ENCODE data around the gene DDX31. TPM values are rescaled to one million over a fixed set of nuclear protein-coding genes. Genes with fewer than 3 reads are reported as not detected.

The DDX31 gene
- total RNA-seq, 2 donors from 2014 or later, result 8.6 to 15.6 TPM

- Histone ChIP-seq H3K4me3 (no peak overlapping the region), H3K4me1 (peaks cover 7% of the 10 kb centered on the region), H3K27me3 (no peaks in the 10 kb centered on the region), H3K9me3 (no peaks in the 10 kb centered on the region), H3K36me3 (replicated peaks in 1 of 2; ENCODE audit: insufficient read depth in 1 of 2, low read depth in 2 of 2) (no peaks in the 10 kb centered on the region), H3K27ac (no peak overlapping the region)
- DNase-seq (no peak), ATAC-seq (no peak)
- intact Hi-C loops (cut with DNase I), result no loop called here
- no peak for TF ChIP-seq CTCF (IDR thresholded peaks at IDR 0.05)
- TF ChIP-seq POLR2A (IDR thresholded peaks at IDR 0.05), result no peak
- 90 to 100% methylated on average over 1 to 13 of the region's 13 CpGs for WGBS, 2 donors
Observed at GRCh38 chr9:132547436-132547835, 122.3 kb downstream of the DDX31 start.

GRCh38 chr9:132547052-132547431 is 122.7 kb downstream of the DDX31 start:
- no peak for ATAC-seq
- no peaks in the 10 kb centered on the region for H3K36me3 ChIP-seq (replicated peaks in 1 of 2; ENCODE audit: insufficient read depth in 1 of 2, low read depth in 2 of 2)
- peaks cover 7% of the 10 kb centered on the region for H3K4me1 ChIP-seq
- H3K27me3 ChIP-seq, result no peaks in the 10 kb centered on the region
- H3K27ac ChIP-seq, result no peak overlapping the region
- intact Hi-C loops (cut with DNase I), result no loop called here
- H3K9me3 ChIP-seq, result no peaks in the 10 kb centered on the region
- H3K4me3 ChIP-seq, result no peak overlapping the region
- DNase-seq, result no peak
- TF ChIP-seq POLR2A (IDR thresholded peaks at IDR 0.05), result no peak
- TF ChIP-seq CTCF (IDR thresholded peaks at IDR 0.05), result no peak
- 74 to 82% methylated on average over 4 to 7 of the region's 7 CpGs for WGBS, 2 donors

GRCh38 chr9:132546148-132547051 is 123.4 kb downstream of the DDX31 start:
- 6 to 34% methylated on average over 3 to 27 of the region's 27 CpGs for WGBS, 2 donors
- Histone ChIP-seq H3K4me1 (peaks cover 7% of the 10 kb centered on the region), H3K9me3 (no peaks in the 10 kb centered on the region), H3K27ac (no peak overlapping the region), H3K36me3 (replicated peaks in 1 of 2; ENCODE audit: insufficient read depth in 1 of 2, low read depth in 2 of 2) (no peaks in the 10 kb centered on the region), H3K4me3 (no peak overlapping the region), H3K27me3 (no peaks in the 10 kb centered on the region)
- TF ChIP-seq POLR2A (IDR thresholded peaks at IDR 0.05), result no peak
- TF ChIP-seq CTCF (IDR thresholded peaks at IDR 0.05), result peak in 5 of 7 experiments; percentile 5 to 32 (median 25)
- intact Hi-C loops (cut with DNase I), result no loop called here
- ATAC-seq, result peak; percentile 44
- peak in 3 of 4 donors; percentile 17 to 41 (median 27) for DNase-seq

GRCh38 chr9:132545578-132545977 is 124.2 kb downstream of the DDX31 start:
- no peak for TF ChIP-seq POLR2A (IDR thresholded peaks at IDR 0.05)
- no peak for TF ChIP-seq CTCF (IDR thresholded peaks at IDR 0.05)
- intact Hi-C loops (cut with DNase I), result no loop called here
- DNase-seq (no peak), ATAC-seq (no peak)
- Histone ChIP-seq H3K27me3 (no peaks in the 10 kb centered on the region), H3K9me3 (no peaks in the 10 kb centered on the region), H3K4me1 (peaks cover 7% of the 10 kb centered on the region), H3K4me3 (no peak overlapping the region), H3K27ac (no peak overlapping the region), H3K36me3 (replicated peaks in 1 of 2; ENCODE audit: insufficient read depth in 1 of 2, low read depth in 2 of 2) (no peaks in the 10 kb centered on the region)
- 72 to 86% methylated on average over 8 to 9 of the region's 9 CpGs for WGBS, 2 donors

Measured in body of pancreas (tissue), 4 donors.